Nephron progenitor cell (in vitro differentiated cells): Measurements from ENCODE around the gene MYH7.
A peak's percentile ranks its signal among the peaks of the same experiment; 100 is the strongest.
"Not testable (repeated sequence)": the region's sequence is repeated elsewhere in the genome, so short reads cannot be mapped to it uniquely, and the experiment has no call there.

Experiments used
- DNase-seq: peaks from one replicate; pipeline ENCODE4 v3.0.0; 2021
- H3K27ac Mint-ChIP-seq: 2 replicates; pipeline ENCODE4 v1.8.0; 2021; ENCODE audit warnings: mild to moderate bottlenecking, moderate library complexity, mixed read lengths
- H3K27me3 Mint-ChIP-seq: 2 replicates; pipeline ENCODE4 v1.8.0; 2021; ENCODE audit warnings: mild to moderate bottlenecking, low read depth, mixed read lengths; ENCODE audit not compliant: poor library complexity
- H3K36me3 Mint-ChIP-seq: 2 replicates; pipeline ENCODE4 v1.8.0; 2021; ENCODE audit warnings: low read depth, mixed read lengths
- H3K4me1 Mint-ChIP-seq: 2 replicates; pipeline ENCODE4 v1.8.0; 2021; ENCODE audit warnings: mixed read lengths
- H3K4me3 Mint-ChIP-seq: 2 replicates; pipeline ENCODE4 v1.8.0; 2021; ENCODE audit warnings: mild to moderate bottlenecking, moderate library complexity, mixed read lengths
- H3K9me3 Mint-ChIP-seq: 2 replicates; pipeline ENCODE4 v1.8.0; 2021; ENCODE audit warnings: mild to moderate bottlenecking, moderate library complexity, mixed read lengths
- TF ChIP-seq, protein P1 (sequence below): fragments of 200-600 bp; sonication (generic); IDR thresholded peaks from 2 replicates; pipeline ENCODE4 v1.5.0; 2021; ENCODE audit warnings: antibody characterized with exemption

MYH7 gene

DNA sequence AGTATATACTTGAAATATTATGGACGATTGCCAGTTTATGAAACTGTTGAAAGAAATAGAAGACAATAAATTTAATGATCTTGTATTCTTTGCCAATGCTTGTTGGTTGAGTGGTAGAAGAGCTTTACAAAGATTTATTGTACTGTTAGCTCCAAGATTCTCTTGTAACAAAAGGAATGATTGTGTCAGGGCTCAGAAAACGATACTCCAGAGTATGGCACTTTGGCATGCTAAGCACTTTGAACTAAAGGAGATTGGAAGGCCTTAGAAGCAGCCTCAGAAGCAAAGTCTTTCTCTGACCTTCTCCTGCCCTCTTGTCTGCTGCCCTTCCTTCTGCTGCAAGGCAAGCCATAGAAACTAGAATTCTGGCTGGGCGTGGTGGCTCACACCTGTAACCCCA is 29.8 kb upstream of the MYH7 start:
- H3K9me3 Mint-ChIP-seq = peaks cover 8% of the 10 kb centered on the region
- TF ChIP-seq, protein P1, sequence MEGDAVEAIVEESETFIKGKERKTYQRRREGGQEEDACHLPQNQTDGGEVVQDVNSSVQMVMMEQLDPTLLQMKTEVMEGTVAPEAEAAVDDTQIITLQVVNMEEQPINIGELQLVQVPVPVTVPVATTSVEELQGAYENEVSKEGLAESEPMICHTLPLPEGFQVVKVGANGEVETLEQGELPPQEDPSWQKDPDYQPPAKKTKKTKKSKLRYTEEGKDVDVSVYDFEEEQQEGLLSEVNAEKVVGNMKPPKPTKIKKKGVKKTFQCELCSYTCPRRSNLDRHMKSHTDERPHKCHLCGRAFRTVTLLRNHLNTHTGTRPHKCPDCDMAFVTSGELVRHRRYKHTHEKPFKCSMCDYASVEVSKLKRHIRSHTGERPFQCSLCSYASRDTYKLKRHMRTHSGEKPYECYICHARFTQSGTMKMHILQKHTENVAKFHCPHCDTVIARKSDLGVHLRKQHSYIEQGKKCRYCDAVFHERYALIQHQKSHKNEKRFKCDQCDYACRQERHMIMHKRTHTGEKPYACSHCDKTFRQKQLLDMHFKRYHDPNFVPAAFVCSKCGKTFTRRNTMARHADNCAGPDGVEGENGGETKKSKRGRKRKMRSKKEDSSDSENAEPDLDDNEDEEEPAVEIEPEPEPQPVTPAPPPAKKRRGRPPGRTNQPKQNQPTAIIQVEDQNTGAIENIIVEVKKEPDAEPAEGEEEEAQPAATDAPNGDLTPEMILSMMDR = no peak

DNA sequence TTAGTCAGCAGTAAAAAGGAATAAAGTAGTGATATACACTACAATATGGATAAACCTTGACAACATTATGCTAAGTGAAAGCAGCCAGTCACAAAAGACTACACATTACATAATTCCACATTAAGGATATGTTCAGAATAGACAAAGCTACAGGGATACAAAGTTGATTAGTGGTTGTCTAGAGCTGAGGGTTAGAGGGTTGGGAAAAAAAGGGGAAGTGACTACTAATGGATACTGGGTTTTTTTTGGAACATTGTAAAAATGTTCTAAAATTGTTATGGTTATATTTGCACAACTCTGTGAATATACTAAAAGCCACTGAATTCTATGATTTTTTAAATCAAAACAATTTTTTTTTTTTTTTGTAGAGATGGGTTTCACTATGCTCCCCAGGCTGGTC is 29.2 kb upstream of the MYH7 start:
- H3K36me3 Mint-ChIP-seq = no peaks in the 10 kb centered on the region
- no peaks in the 10 kb centered on the region for H3K4me1 Mint-ChIP-seq
- H3K9me3 Mint-ChIP-seq = peaks cover 8% of the 10 kb centered on the region
- no peak overlapping the region for H3K27ac Mint-ChIP-seq
- no peak overlapping the region for H3K4me3 Mint-ChIP-seq
- no peak for DNase-seq
- peaks cover 36% of the 10 kb centered on the region for H3K27me3 Mint-ChIP-seq
- TF ChIP-seq, protein P1 = no peak

More for the DNA sequence above, 29.8 kb upstream of the MYH7 start:
- no peak overlapping the region for H3K4me3 Mint-ChIP-seq
- DNase-seq = no peak
- no peak overlapping the region for H3K27ac Mint-ChIP-seq
- peaks cover 33% of the 10 kb centered on the region for H3K27me3 Mint-ChIP-seq
- no peaks in the 10 kb centered on the region for H3K36me3 Mint-ChIP-seq
- no peaks in the 10 kb centered on the region for H3K4me1 Mint-ChIP-seq

DNA sequence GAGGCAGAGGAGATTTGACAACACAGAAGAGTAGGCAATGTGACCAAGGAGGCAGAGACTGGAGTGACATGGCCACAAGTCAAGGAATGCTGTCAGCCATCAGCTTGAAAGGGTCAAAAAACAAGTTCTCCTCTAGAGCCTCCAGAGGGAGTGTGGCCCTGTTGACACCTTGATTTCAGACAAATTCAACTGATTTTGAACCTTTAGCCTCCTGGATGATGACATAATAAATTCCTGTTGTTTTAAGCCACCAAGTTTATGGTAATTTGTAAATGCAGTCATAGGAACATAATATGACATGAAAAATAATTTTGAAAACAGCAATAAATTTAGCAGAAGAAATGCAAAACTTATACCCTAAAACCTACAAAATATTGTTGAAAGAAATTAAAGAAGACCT is 25.5 kb upstream of the MYH7 start:
- peaks cover 8% of the 10 kb centered on the region for H3K9me3 Mint-ChIP-seq
- no peaks in the 10 kb centered on the region for H3K36me3 Mint-ChIP-seq
- H3K27ac Mint-ChIP-seq = no peak overlapping the region
- H3K27me3 Mint-ChIP-seq = peaks cover 44% of the 10 kb centered on the region
- TF ChIP-seq, protein P1 = no peak
- no peak for DNase-seq
- H3K4me3 Mint-ChIP-seq = no peak overlapping the region
- H3K4me1 Mint-ChIP-seq = no peaks in the 10 kb centered on the region

DNA sequence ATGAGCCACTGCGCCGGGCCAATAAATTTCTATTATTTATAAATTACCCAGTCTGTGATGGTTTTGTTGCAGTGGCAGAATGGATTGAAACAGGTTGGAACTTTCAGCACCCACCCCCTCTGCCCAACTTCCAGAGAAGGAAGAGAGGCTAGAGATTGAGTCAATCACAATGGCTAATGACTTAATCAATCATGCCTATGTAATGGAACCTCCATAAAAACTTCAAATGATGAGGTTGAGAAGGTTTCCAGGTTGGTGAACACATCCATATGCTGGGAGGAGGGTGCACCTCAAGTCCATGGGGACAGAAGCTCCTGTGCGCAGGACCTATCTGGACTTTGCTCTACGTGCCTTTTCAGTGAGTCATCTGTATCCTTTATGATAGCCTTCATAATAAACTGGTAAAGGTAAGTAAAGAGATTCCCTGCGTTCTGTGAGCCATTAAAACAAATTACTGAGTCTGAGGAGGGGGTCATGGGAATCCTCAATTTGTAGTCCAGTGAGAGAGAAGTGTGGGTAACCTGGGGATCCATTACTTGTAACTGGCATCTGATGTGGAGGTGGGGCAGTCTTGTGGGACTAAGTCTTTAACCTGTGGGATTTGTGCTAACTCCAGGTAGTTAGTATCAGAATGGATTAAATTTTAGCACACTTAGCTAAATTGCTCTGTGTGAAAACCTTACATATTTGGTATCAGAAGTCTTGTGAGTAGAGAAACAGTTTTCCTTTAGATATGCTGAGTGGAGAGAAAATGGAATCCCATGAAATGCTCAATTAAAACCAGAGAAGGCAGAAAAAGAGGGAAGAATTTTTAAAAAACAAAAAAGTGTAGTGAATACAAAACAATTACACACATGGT is 22.4 kb upstream of the MYH7 start:
- no peak overlapping the region for H3K27ac Mint-ChIP-seq
- H3K36me3 Mint-ChIP-seq = no peaks in the 10 kb centered on the region
- H3K27me3 Mint-ChIP-seq = peaks cover 34% of the 10 kb centered on the region
- H3K4me1 Mint-ChIP-seq = peaks cover 5% of the 10 kb centered on the region
- no peak overlapping the region for H3K4me3 Mint-ChIP-seq
- peaks cover 8% of the 10 kb centered on the region for H3K9me3 Mint-ChIP-seq
- TF ChIP-seq, protein P1 = no peak
- no peak for DNase-seq

DNA sequence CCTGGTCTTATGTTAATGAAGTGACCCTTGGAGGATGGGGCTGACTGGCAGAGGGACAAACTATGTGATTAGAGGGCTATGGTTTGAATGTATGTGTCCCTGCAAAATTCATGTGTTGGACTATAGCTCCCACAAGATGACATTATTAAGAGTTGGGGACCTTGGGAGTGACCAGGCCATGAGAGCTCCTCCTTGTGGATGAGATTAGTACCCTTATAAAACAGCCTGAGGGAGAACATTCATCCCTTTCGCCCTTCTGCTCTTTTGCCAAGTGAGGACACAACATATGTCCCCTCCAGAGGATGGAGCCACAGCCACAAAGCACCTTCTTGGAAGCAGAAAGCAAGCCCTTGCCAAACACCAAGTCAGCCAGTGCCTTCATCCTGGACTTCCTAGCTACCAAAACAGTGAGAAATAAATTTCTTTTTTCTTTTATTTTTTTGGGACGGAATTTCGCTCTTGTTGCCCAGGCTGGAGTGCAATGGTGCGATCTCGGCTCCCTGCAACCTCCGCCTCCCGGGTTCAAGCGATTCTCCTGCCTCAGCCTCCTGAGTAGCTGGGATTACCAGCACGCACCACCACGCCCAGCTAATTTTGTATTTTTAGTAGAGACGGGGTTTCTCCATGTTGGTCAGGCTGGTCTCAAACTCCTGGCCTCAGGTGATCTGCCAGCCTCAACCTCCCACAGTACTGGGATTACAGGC is 21.6 kb upstream of the MYH7 start:
- not testable (repeated sequence) for H3K4me1 Mint-ChIP-seq, H3K27ac Mint-ChIP-seq, H3K9me3 Mint-ChIP-seq, H3K4me3 Mint-ChIP-seq, DNase-seq, H3K36me3 Mint-ChIP-seq
- peaks cover 34% of the 10 kb centered on the region for H3K27me3 Mint-ChIP-seq

DNA sequence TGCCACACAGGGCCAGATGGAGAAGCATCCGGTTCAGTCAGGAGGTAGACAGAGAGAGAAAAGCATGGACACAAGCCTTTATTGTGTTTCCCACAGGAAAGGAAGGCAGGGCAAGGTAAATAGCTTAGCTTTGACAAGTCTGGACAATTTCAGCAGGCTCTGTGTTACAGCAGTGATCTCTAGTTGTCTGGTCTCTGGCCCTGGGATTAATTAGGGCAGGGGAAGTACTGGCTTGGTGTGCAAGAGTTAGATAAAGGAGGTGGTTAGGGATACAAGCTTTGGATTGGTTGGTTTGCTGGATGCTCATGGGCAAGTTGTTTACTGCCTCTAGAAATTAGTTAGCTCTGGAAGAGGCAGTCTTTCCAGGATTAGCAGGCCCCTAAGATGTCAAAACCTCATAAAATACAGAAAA is 19.0 kb upstream of the MYH7 start:
- Mint-ChIP-seq H3K27ac (peak overlapping the region; percentile 6), H3K27me3 (peaks cover 23% of the 10 kb centered on the region), H3K4me1 (peaks cover 5% of the 10 kb centered on the region), H3K4me3 (no peak overlapping the region), H3K36me3 (no peaks in the 10 kb centered on the region), H3K9me3 (no peaks in the 10 kb centered on the region)
- TF ChIP-seq, protein P1 = no peak
- no peak for DNase-seq
